UCSD-AML1 (cell line): Measurements from ENCODE around the gene GABRQ.
"Not testable (repeated sequence)": the region's sequence is repeated elsewhere in the genome, so short reads cannot be mapped to it uniquely, and the experiment has no call there.

ENCODE experiments used
- DNase-seq: peaks from one replicate; lab custom pipeline; 2025; ENCODE audit not compliant: unreplicated experiment; lab: John Stamatoyannopoulos, UW

GABRQ gene

GRCh38 chrX:152656890-152657289 lies 19.2 kb downstream of the GABRQ start:
- DNase-seq = no peak

DNA sequence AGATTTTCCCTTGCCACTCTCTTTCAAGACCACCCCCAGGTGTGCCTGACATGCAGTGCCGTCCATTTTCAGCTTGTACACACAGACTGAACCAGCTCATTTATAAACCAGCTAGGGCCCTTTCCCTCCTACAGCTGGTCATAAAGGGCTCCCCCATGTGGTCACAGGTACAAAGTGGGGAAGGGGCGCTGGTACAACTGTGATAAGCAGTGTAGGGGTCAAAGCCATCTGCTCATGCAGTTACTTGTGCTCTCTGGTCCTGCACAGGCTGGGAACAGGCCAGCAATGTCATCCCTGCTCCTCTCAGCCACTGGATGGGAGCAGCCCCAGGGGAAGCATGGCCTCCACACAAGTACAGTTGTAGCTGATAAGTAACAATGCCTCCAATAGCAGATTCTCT lies 20.6 kb downstream of the GABRQ start:
- DNase-seq = no peak

- DNase-seq = no peak
Observed at GRCh38 chrX:152663086-152663485, 25.4 kb downstream of the GABRQ start.

- DNase-seq = no peak
Observed at GRCh38 chrX:152674135-152674534, 36.4 kb downstream of the GABRQ start.

DNA sequence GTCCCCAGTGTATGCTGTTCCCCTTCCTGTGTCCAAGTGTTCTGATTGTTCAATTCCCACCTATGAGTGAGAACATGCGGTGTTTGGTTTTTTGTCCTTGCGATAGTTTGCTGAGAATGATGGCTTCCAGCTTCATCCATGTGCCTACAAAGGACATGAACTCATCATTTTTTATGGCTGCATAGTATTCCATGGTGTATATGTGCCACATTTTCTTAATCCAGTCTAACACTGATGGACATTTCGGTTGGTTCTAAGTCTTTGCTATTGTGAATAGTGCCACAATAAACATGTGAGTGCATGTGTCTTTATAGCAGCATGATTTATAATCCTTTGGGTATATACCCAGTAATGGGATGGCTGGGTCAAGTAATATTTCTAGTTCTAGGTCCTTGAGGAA lies 37.0 kb downstream of the GABRQ start:
- not testable (repeated sequence) for DNase-seq

- not testable (repeated sequence) for DNase-seq
Observed at GRCh38 chrX:152681012-152681411, 43.3 kb downstream of the GABRQ start.

- not testable (repeated sequence) for DNase-seq
Observed at GRCh38 chrX:152697952-152698931, 60.5 kb downstream of the GABRQ start, which contains the start of gene MAGEA3. Gene MAGEA3 (plus strand): TSS chrX:152698794. CDS start chrX:152700833, 2,039 bp downstream.

GRCh38 chrX:152700390-152700789 lies 62.7 kb downstream of the GABRQ start:
- not testable (repeated sequence) for DNase-seq

DNA sequence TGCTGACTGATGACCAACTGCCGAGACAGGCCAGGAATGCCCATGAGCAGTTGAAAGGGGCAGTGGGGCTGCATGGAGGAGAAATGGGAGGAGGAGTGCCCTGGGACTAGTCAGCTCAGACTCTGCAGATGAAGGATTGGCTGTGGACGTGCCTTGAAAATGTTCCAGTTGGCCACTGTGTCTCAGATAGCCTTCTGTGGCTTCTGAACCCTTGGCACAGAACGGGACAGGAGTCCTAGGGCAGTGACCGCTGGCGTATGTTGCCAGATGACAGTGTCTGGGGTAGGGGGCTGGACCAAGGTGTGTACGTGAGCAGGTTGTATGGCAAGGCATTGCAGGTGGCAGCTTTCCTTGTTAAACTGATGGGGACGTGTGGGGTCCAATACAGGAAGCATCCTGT lies 68.8 kb downstream of the GABRQ start:
- DNase-seq = not testable (repeated sequence)
